HG02571 (cell line): ENCODE measurements around the gene SPATA7.
A peak's percentile ranks its signal among the peaks of the same experiment; 100 is the strongest.
"Not testable (repeated sequence)": the region's sequence is repeated elsewhere in the genome, so short reads cannot be mapped to it uniquely, and the experiment has no call there.

Source experiments
- ATAC-seq: cut with Tn5 transposase; IDR thresholded peaks from one replicate; pipeline ENCODE4 v1.9.1; 2021; ENCODE audit warnings: mild to moderate bottlenecking, moderate library complexity; ENCODE audit not compliant: unreplicated experiment

SPATA7 gene, protein sequence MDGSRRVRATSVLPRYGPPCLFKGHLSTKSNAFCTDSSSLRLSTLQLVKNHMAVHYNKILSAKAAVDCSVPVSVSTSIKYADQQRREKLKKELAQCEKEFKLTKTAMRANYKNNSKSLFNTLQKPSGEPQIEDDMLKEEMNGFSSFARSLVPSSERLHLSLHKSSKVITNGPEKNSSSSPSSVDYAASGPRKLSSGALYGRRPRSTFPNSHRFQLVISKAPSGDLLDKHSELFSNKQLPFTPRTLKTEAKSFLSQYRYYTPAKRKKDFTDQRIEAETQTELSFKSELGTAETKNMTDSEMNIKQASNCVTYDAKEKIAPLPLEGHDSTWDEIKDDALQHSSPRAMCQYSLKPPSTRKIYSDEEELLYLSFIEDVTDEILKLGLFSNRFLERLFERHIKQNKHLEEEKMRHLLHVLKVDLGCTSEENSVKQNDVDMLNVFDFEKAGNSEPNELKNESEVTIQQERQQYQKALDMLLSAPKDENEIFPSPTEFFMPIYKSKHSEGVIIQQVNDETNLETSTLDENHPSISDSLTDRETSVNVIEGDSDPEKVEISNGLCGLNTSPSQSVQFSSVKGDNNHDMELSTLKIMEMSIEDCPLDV

GRCh38 chr14:88385212-88386101 lies at the start of gene SPATA7:
Gene SPATA7, plus strand, starts transcription at chr14:88385657. Its CDS starts 162 bp downstream, at chr14:88385819.
- peak; percentile 100 for ATAC-seq

GRCh38 chr14:88340357-88340756 lies 45.1 kb upstream of the SPATA7 start:
- ATAC-seq: no peak

GRCh38 chr14:88342980-88343379 lies 42.5 kb upstream of the SPATA7 start:
- ATAC-seq: no peak

DNA sequence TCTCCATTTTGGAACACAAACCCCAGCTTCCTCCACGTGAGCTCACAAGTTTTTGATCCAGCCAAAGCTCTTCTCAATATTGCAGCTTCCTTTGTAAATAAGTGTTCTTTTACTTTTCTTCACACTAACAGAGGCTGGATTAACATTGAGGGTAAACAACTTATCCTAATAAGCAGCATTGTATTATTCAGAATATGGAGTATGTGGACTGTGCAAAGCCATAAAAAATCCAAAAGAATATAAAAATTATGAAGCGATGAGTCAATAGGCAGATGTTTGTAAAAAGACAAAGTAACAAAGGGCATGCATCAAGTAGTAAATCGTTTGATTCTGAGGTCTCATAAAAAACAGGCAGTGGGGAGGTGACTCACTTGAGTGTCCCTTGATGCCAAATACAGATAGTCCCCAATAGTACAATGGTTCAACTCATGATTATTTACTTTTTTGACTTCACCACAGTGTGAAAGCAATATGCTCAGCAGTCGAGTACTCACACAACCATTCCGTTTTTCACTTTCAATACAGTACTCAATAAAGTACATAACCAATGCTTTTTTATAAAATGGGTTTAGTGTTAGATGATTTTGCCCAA lies 39.3 kb upstream of the SPATA7 start:
- no peak for ATAC-seq

GRCh38 chr14:88348546-88348945 lies 36.9 kb upstream of the SPATA7 start:
- ATAC-seq: no peak

GRCh38 chr14:88351966-88352691 lies 33.3 kb upstream of the SPATA7 start:
- ATAC-seq: no peak

- no peak for ATAC-seq
Measured at GRCh38 chr14:88352698-88353097, 32.8 kb upstream of the SPATA7 start.

- no peak for ATAC-seq
Measured at GRCh38 chr14:88354358-88354757, 31.1 kb upstream of the SPATA7 start.

- no peak for ATAC-seq
Measured at GRCh38 chr14:88359500-88359899, 26.0 kb upstream of the SPATA7 start.

GRCh38 chr14:88363644-88364043 lies 21.8 kb upstream of the SPATA7 start:
- ATAC-seq: no peak

DNA sequence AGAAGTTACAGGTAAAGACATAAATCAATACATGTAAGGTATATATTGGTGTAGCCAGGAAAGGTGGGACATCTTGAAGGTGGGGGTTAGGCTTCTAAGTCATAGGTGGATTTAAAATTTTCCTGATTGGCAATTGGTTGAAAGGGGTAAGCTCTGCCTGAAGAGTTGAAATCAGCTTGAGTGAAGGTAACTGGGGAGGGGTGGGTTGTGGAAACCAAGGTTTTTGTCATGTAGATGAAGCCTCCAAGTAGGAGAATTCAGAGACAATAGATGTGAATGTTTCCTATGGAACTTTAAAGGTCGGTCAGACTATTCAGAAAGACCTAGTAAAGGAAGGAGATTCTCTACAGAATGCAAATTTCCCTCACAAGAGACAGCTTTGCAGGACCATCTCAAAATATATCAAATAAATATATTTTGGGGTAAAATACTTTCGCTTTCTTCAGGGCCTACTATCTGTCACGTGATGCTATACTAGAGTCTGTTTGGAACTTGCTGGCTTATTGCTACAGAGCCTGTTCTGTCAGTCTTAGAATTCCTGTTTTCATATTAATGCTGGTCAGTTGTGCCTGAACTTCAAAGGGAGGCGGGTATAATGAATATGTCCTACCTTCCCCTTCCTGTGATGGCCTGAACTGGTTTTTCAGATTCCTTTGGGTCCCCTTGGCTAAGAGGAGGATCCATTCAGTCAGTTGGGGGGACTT lies 20.6 kb upstream of the SPATA7 start:
- ATAC-seq: no peak

DNA sequence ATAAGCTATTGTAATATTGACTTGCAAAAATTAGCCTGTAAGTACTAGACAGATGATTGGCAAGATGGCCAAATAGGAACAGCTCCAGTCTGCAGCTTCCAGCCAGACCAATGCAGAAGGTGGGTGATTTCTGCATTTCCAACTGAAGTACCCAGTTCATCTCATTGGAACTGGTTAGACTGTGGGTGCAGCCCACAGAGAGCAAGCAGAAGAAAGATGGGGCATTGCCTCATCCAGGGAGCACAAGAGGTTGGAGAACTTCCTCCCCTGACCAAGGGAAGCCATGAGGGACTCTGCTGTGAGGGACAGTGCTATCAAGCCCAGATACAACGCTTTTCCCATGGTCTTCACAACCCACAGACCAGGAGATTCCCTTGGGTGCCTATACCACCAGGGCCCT lies 16.0 kb upstream of the SPATA7 start:
- no peak for ATAC-seq

DNA sequence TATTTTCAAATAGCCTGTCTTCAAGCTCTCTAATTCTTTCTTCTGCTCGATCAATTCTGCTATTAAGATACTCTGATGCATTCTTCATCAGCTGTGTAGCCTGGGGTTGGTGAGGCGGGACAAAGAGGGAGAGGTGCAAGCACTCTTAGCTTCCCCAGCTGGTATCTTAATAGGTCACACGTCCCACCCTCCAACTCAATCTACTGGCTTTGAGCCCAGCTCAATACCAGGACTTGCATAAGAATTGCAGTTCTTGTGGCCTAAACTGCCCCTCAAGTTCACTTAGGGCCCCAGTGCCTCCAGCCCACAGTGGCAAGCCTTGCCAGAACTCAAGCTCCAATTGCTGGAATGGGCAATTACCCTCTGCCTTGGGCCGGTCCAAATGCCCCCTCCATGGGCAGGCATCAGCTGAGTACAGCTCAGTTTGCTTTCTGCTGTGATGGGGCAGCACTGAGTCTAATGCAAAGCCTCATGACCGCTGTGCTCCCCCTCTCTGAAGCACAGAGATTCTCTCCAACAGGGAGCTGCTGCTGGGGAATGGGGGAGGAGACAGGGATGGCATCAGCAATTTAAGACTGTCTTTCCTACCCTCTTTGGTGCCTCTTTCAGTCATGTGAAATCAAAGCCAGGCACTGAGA lies 5.6 kb upstream of the SPATA7 start:
- no peak for ATAC-seq

GRCh38 chr14:88380405-88380804 lies 5.1 kb upstream of the SPATA7 start:
- ATAC-seq: no peak

DNA sequence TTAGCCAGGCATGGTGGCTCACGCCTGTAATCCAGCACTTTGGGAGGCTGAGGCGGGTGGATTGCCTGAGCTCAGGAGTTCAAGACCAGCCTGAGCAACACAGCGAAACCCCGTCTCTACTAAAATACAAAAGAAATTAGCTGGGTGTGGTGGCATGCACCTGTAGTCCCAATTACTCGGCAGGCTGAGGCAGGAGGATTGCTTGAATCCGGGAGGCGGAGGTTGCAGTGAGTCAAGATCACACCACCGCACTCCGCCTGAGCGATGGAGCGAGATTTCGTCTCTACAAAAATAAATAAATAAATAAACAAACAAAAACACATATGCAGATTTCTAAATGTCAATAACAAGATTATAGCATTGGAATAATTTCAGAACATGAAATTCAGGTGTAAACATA lies 3.8 kb upstream of the SPATA7 start:
- ATAC-seq: not testable (repeated sequence)

DNA sequence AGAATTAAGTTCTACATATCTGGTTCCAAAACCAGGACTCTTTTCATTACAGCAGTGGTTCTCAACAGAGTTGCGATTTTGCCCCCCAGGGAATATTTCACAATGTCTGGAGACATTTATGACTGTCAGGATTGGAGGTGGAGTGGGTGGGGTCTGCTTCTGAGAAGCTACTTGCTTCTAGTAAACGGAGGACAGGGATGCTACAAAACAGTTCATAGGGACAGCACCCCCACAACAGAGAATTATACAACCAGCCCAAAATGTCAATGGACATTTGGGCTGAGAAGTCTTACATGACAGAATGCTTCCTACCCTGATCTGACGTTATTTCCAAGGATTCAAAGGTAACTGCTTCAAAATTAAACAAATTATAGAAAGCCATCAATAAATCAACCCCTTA lies 739 bp upstream of the SPATA7 start:
- no peak for ATAC-seq

GRCh38 chr14:88386256-88386794 lies 868 bp downstream of the SPATA7 start:
- ATAC-seq: no peak

- no peak for ATAC-seq
Measured at GRCh38 chr14:88388741-88389282, 3.4 kb downstream of the SPATA7 start.

DNA sequence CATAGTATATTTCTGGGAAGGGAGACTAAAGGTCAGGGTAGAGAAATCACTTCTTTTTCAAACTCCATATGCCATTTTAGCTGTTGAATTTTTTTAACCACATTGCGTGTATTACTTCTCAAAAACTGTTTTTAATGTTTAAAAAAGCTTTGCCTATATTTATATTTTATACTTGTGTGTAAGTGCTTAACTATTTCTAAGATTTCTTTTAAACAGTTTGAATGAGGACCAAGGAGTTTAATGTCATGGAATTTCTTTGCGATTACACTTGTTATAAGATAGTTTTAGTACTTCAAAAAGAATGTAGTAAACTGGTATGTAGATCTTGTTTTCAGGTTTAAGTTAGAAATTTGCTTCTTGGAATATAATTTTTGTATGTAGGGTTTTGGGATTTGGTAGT lies 7.2 kb downstream of the SPATA7 start:
- ATAC-seq: no peak
